Activated B cell treated with CpG ODN at 0.5 μM for 24 hours (primary cell): Measurements from ENCODE around the gene MYDGF. TPM values are rescaled to one million over a fixed set of nuclear protein-coding genes. Genes with fewer than 3 reads are reported as not detected.

Source experiments
- ATAC-seq: fragments of 200-7000 bp; cut with Tn5 transposase; one replicate; pipeline ENCODE4 v1.10.0; 2021; ENCODE audit warnings: low read depth, mild to moderate bottlenecking, moderate library complexity
- CTCF ChIA-PET: fragments of 350-600 bp; sonication (Branson Sonifier 250); formaldehyde crosslinking; loops from one replicate; lab custom pipeline; 2021; ENCODE audit warnings: antibody characterized with exemption; lab: Charles Lee
- POLR2A ChIA-PET: fragments of 350-600 bp; sonication (Branson Sonifier 250); formaldehyde crosslinking; loops from one replicate; lab custom pipeline; 2021; ENCODE audit warnings: antibody characterized with exemption; lab: Charles Lee
- DNase-seq: peaks from one replicate; pipeline ENCODE4 v3.0.0; 2022
- H3K27ac Mint-ChIP-seq: one replicate; pipeline ENCODE4 v1.8.0; 2020; ENCODE audit warnings: mixed read lengths
- H3K27me3 Mint-ChIP-seq: one replicate; pipeline ENCODE4 v1.8.0; 2021; ENCODE audit warnings: mixed read lengths
- H3K36me3 Mint-ChIP-seq: one replicate; pipeline ENCODE4 v1.8.0; 2021; ENCODE audit warnings: low read depth, mixed read lengths
- H3K4me1 Mint-ChIP-seq: one replicate; pipeline ENCODE4 v1.8.0; 2021; ENCODE audit warnings: mixed read lengths
- H3K4me3 Mint-ChIP-seq: one replicate; pipeline ENCODE4 v1.8.0; 2020; ENCODE audit warnings: mild to moderate bottlenecking, mixed read lengths
- H3K9me3 Mint-ChIP-seq: one replicate; pipeline ENCODE4 v1.8.0; 2020; ENCODE audit warnings: mixed read lengths
- CTCF ChIP-seq: fragments of 200-600 bp; IDR thresholded peaks from one replicate; pipeline ENCODE4 v1.8.0; 2022; ENCODE audit warnings: antibody characterized with exemption, mild to moderate bottlenecking
- intact Hi-C: fragments of 100-400 bp; cut with micrococcal nuclease; formaldehyde crosslinking; loops from one replicate; pipeline ENCODE4 v1.15.1; 2024
- total RNA-seq: library from RNA; stranded (reverse); gene quantifications from 2 replicates; pipeline ENCODE4 v1.2.3, GENCODE V29; 2022

Gene MYDGF
- total RNA-seq, 1 donor from 2014 or later, result 30.9 TPM

GRCh38 chr19:4694211-4694987 lies 24.3 kb upstream of the MYDGF start:
- H3K27me3 Mint-ChIP-seq, result no peaks in the 10 kb centered on the region
- CTCF ChIA-PET, result no interaction called here
- POLR2A ChIA-PET, result no interaction called here

DNA sequence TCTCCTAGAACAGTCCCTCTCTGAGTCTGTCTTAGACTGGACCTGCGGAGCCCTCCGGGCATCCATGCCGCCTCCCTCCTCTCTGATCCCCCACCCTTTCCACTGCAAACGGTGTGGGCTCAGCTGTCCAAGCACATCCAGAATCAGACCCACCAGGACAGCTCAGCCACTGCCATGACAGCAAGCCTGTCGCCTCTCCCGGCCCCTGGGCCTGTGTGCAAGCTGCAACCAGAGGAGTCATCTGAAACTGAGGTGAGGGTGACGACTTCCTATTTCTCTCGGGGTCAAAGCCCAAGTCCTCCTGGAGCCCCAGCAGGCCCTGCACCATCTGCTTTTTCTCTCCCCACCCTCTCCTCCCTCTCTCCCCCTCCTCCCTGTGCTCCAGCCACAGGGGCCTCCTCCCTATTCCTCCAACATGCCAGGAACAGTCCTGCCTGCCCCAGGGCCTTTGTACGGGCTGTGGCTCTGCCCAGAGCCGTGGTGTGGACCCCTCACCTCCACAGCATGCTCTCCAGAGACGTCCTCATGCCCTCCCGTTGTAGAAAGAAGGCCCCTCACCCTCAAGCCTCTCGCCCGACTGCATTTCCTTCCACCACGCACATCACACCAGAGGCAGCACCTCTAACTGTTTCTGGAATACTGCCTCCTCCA lies 23.5 kb upstream of the MYDGF start:
- intact Hi-C loops, result no loop called here
- CTCF ChIA-PET, result no interaction called here
- POLR2A ChIA-PET, result no interaction called here
- ATAC-seq, result no peak
- Mint-ChIP-seq H3K4me3 (no peak overlapping the region), H3K27ac (no peak overlapping the region), H3K9me3 (no peaks in the 10 kb centered on the region), H3K36me3 (peaks cover 80% of the 10 kb centered on the region), H3K4me1 (no peaks in the 10 kb centered on the region), H3K27me3 (no peaks in the 10 kb centered on the region)
- no peak for DNase-seq
- TF ChIP-seq CTCF, result no peak

More at GRCh38 chr19:4694211-4694987, 24.3 kb upstream of the MYDGF start:
- Mint-ChIP-seq H3K9me3 (no peaks in the 10 kb centered on the region), H3K27ac (no peak overlapping the region), H3K4me3 (no peak overlapping the region), H3K4me1 (no peaks in the 10 kb centered on the region), H3K36me3 (peaks cover 79% of the 10 kb centered on the region)
- ATAC-seq (no peak), DNase-seq (no peak)
- TF ChIP-seq CTCF, result no peak
- intact Hi-C loops, result no loop called here

- ChIA-PET CTCF (no interaction called here), POLR2A (no interaction called here)
- no peak overlapping the region for H3K4me3 Mint-ChIP-seq
- H3K36me3 Mint-ChIP-seq, result peaks cover 81% of the 10 kb centered on the region
- no peak for TF ChIP-seq CTCF
- H3K4me1 Mint-ChIP-seq, result no peaks in the 10 kb centered on the region
- intact Hi-C loops, result no loop called here
- ATAC-seq (no peak), DNase-seq (no peak)
- H3K27ac Mint-ChIP-seq, result no peak overlapping the region
- no peaks in the 10 kb centered on the region for H3K9me3 Mint-ChIP-seq
- no peaks in the 10 kb centered on the region for H3K27me3 Mint-ChIP-seq
These were observed 22.9 kb upstream of the MYDGF start for GRCh38 chr19:4693078-4693350.

DNA sequence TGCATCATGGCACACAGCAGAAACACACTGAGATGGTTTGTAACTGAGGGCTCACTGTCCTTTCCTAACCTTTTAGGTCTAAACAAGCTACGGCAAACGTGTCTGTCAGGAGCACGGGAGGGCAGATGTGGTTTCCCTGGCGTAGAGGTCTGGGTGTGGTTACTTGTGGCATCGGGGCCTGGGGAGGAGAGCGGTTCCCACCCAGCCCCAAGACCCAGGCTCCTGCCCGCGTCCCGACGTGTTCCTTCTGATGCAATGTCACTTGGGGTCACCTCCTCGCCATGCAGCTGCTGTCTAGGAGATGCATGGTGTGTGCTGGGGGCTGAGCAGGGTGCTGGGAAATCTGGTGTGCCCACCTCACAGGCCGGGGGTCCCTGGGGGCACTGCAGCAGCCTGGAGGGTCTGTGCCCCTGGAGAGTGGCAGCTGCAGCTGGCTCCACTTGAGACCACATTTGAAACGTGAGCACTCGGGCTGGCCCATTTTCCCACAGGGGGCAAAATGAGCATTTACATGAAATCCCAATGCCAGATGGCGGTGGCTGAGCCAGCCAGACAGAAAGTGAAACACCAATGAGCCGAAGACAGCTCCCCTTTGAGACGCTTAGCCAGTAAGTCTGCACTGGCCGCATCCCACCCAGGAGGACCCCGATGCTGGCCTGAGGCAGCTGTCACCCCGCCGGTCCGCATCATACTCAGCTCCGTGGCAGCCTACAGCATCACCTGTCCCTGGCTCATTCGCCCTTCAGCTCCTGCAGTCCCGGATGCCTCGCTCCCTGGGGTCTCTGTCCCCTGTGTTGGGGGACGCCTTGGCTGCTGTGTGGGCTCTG lies 22.3 kb upstream of the MYDGF start:
- no peaks in the 10 kb centered on the region for H3K9me3 Mint-ChIP-seq
- CTCF ChIA-PET, result no interaction called here
- H3K4me1 Mint-ChIP-seq, result no peaks in the 10 kb centered on the region
- DNase-seq, result no peak
- intact Hi-C loops, result no loop called here
- POLR2A ChIA-PET, result no interaction called here
- H3K27ac Mint-ChIP-seq, result no peak overlapping the region
- no peak overlapping the region for H3K4me3 Mint-ChIP-seq
- no peak for ATAC-seq
- no peak for TF ChIP-seq CTCF
- H3K36me3 Mint-ChIP-seq, result peaks cover 79% of the 10 kb centered on the region
- H3K27me3 Mint-ChIP-seq, result no peaks in the 10 kb centered on the region

- ChIA-PET CTCF (no interaction called here), POLR2A (no interaction called here)
- DNase-seq, result no peak
- Mint-ChIP-seq H3K36me3 (peaks cover 79% of the 10 kb centered on the region), H3K9me3 (no peaks in the 10 kb centered on the region), H3K4me1 (no peaks in the 10 kb centered on the region), H3K27ac (no peak overlapping the region), H3K27me3 (no peaks in the 10 kb centered on the region), H3K4me3 (no peak overlapping the region)
- no peak for ATAC-seq
- TF ChIP-seq CTCF, result no peak
- intact Hi-C loops, result no loop called here
These were observed 21.2 kb upstream of the MYDGF start for GRCh38 chr19:4691373-4691772.
